ENCODE results near the gene RASA3. TPM values are rescaled to one million over a fixed set of nuclear protein-coding genes. Genes with fewer than 3 reads are reported as not detected.

The RASA3 gene
- total RNA-seq, 4 donors from 2014 or later = 29.5 to 38.1 (median 34.6) TPM

DNA sequence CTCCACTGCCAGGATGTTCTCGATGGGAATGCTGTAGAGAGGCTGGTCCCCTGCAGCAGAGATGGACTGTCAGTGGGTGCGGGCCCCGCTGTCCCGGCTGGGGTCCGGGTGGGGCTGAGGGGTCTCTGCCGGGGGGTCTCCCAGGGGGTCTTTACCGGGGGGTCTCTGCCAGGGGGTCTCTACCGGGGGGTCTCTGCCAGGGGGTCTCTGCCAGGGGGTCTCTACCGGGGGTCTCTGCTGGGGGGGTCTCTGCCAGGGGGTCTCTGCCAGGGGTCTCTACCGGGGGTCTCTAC, 132.9 kb downstream of the RASA3 start:
- TF ChIP-seq POLR2A (IDR thresholded peaks at IDR 0.05; ENCODE audit: low read depth) (no peak), EP300 (IDR thresholded peaks at IDR 0.05) (no peak), POLR2AphosphoS5 (IDR thresholded peaks at IDR 0.05) (no peak)
- TF ChIP-seq, protein P1, sequence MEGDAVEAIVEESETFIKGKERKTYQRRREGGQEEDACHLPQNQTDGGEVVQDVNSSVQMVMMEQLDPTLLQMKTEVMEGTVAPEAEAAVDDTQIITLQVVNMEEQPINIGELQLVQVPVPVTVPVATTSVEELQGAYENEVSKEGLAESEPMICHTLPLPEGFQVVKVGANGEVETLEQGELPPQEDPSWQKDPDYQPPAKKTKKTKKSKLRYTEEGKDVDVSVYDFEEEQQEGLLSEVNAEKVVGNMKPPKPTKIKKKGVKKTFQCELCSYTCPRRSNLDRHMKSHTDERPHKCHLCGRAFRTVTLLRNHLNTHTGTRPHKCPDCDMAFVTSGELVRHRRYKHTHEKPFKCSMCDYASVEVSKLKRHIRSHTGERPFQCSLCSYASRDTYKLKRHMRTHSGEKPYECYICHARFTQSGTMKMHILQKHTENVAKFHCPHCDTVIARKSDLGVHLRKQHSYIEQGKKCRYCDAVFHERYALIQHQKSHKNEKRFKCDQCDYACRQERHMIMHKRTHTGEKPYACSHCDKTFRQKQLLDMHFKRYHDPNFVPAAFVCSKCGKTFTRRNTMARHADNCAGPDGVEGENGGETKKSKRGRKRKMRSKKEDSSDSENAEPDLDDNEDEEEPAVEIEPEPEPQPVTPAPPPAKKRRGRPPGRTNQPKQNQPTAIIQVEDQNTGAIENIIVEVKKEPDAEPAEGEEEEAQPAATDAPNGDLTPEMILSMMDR (IDR thresholded peaks at IDR 0.05) = no peak
- Histone ChIP-seq H3K27ac (replicated peaks in 1 of 4) (peak overlapping the region in 1 of 4 donors; percentile 68), H3K27me3 (no peaks in the 10 kb centered on the region), H3K4me3 (no peak overlapping the region), H3K4me1 (peaks cover 0 to 20% (median 15%) of the 10 kb centered on the region in 4 donors), H3K9me3 (no peaks in the 10 kb centered on the region), H3K36me3 (peaks cover 16 to 77% (median 38%) of the 10 kb centered on the region in 4 donors)
- intact Hi-C loops (cut with DNase I) = no loop called here
- no peak for DNase-seq (ENCODE audit: extremely low spot score)
- 69% methylated on average over 2 of the region's 10 CpGs for WGBS

DNA sequence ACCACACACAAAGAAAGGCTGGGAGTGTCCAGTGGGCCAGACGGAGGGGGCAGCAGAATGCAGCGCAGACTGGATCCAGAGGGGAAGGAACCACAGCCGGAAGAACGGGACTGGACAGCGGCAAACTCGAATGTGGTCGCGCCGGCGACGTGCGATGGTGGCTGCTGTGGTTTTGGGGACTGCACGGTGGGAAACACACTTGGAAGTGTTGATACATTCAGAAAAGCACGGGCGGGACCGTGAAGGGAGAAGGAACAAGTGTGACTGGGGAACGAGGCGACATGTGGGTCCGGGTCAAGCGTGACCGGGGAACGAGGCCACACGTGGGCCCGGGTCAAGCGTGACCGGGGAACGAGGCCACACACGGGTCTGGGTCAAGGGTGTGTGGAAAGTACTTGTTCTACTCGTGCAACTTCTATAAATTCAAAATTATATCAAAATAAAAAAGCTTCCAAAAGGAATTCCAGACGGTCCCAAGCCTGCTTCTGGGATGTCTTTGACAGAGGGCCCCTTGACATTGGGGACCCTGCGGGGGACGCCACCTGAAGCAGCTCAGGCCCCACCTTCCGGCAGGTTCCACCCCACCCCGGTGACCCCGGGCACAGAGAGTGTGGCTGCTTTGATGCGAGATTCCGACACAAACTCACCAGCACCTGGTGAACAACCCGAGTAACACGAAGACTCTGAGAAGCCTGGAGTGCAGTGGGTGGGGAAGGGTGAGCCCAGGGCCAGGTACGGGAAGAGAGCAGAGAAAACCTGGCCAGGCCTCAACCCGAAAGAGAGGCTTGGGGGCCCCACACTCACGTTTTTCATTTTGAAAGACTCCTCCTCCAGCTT, 133.4 kb downstream of the RASA3 start:
- TF ChIP-seq, protein P1 (IDR thresholded peaks at IDR 0.05) = no peak
- TF ChIP-seq POLR2A (IDR thresholded peaks at IDR 0.05; ENCODE audit: low read depth) (no peak), EP300 (IDR thresholded peaks at IDR 0.05) (no peak), POLR2AphosphoS5 (IDR thresholded peaks at IDR 0.05) (no peak)
- no peak overlapping the region for H3K4me3 ChIP-seq
- H3K36me3 ChIP-seq = peaks cover 16 to 76% (median 37%) of the 10 kb centered on the region in 4 donors
- DNase-seq (ENCODE audit: extremely low spot score) = no peak
- no peaks in the 10 kb centered on the region for H3K9me3 ChIP-seq
- 87% methylated on average over 42 of the region's 42 CpGs for WGBS
- peaks cover 0 to 20% (median 15%) of the 10 kb centered on the region in 4 donors for H3K4me1 ChIP-seq
- no peaks in the 10 kb centered on the region for H3K27me3 ChIP-seq
- intact Hi-C loops (cut with DNase I) = no loop called here
- H3K27ac ChIP-seq (replicated peaks in 1 of 4) = peak overlapping the region in 2 of 4 donors; percentile 43 to 68

DNA sequence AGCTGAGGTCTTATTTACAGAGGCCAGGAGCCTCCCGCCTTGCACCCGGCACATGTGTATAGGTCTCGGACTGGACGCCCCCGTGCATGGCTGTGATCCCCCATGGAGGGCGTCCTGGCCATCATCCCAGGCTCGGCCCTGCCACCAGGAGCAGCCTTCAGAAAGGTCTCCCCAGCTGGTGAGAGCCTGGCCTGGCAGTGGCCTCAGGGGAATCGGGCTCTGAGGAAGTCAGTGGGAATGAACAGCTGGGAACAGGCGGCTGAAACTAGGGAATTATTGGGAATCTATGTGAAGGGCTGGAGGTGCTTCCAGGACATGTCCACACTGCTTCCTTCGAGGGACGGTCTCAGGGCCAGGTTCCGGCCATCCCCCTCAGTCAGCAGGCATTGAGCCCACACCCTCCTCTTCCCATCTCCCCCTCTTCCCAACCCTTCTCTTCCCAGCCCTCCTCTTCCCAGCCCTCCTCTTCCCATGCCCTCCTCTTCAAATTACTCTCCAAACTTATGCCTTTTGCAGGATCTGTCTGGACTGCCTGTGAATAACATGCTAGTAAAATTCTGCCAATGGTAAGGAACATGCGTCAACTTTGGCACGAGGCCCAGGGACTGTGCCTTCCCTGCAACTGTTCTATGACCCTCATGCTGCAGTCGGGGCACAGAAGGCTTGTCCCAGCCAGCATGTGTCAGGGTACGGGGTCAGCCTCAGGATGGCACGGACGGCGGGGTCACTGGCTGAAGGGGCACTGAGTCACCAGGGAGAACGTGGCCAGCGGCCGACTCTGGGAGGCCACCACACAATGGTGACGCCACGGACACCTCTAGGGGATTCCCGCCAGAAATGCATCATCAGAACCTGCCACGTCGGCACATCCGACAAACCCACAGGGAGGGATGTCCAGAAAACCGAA, 134.3 kb downstream of the RASA3 start:
- Histone ChIP-seq H3K36me3 (peaks cover 15 to 78% (median 37%) of the 10 kb centered on the region in 4 donors), H3K4me1 (peaks cover 0 to 20% (median 15%) of the 10 kb centered on the region in 4 donors), H3K27me3 (no peaks in the 10 kb centered on the region), H3K27ac (replicated peaks in 1 of 4) (peak overlapping the region; percentile 26 to 68 (median 46)), H3K9me3 (no peaks in the 10 kb centered on the region), H3K4me3 (no peak overlapping the region)
- WGBS = 75% methylated on average over 16 of the region's 29 CpGs
- intact Hi-C loops (cut with DNase I) = no loop called here
- no peak for TF ChIP-seq EP300 (IDR thresholded peaks at IDR 0.05)
- TF ChIP-seq POLR2AphosphoS5 (IDR thresholded peaks at IDR 0.05) = no peak
- TF ChIP-seq POLR2A (IDR thresholded peaks at IDR 0.05; ENCODE audit: low read depth) = no peak
- TF ChIP-seq, protein P1 (IDR thresholded peaks at IDR 0.05) = no peak
- DNase-seq (ENCODE audit: extremely low spot score) = no peak

DNA sequence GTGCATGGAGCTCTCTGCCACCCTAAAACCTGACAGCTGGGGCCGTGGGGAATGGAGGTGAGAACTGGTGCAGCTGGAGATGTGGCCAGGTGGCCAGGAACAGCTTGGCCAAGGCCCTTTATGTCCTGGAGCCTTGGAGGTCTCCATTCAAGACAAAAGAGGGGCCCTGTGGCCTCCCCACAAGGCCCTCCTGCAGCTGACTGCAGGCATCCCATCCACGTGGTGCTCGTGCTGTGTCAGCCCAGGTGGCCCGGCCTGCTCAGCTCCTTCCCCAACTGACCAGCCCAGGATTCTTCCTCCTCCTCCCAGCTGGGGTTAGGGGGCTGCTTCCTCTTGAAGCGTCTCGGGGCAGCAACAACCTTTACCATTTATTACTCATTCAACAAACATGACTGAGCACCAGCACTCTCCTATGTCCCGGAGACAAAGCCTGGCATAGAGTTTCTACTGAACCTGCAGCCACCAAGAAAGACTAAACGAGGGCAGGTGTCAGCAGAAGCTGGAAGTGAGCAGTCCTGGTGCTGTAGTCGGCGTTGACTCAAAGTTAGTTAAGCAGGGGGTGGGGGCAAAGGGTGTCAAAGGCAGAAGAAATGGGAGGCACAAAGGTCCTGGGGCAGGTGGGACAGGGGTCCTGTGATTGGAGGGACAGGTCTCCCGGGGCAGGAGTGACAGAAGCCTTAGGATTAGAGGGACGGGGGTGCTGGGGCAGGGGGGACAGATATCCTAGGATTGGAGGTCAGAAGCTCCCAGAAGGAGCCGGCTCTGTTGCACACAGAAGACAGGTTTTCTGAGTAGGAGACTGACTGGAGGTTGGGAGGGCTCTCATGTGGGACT, 135.3 kb downstream of the RASA3 start:
- Histone ChIP-seq H3K36me3 (peaks cover 11 to 78% (median 35%) of the 10 kb centered on the region in 4 donors), H3K27me3 (no peaks in the 10 kb centered on the region), H3K9me3 (no peaks in the 10 kb centered on the region), H3K4me3 (no peak overlapping the region), H3K27ac (replicated peaks in 1 of 4) (peak overlapping the region in 2 of 4 donors; percentile 49 to 68), H3K4me1 (peaks cover 0 to 20% (median 15%) of the 10 kb centered on the region in 4 donors)
- 81% methylated on average over 11 of the region's 13 CpGs for WGBS
- intact Hi-C loops (cut with DNase I) = no loop called here
- no peak for DNase-seq (ENCODE audit: extremely low spot score)
- no peak for TF ChIP-seq POLR2AphosphoS5 (IDR thresholded peaks at IDR 0.05)
- no peak for TF ChIP-seq EP300 (IDR thresholded peaks at IDR 0.05)
- TF ChIP-seq, protein P1 (IDR thresholded peaks at IDR 0.05) = no peak
- TF ChIP-seq POLR2A (IDR thresholded peaks at IDR 0.05; ENCODE audit: low read depth) = no peak

Data from esophagus muscularis mucosa (tissue), 4 donors.